HFF-Myc (cell line): Measurements from ENCODE around the gene MCM3AP.

Experiments
- DNase-seq: peaks from one replicate; pipeline ENCODE4 v3.0.0-alpha.2; 2011; ENCODE audit warnings: low read depth; ENCODE audit errors: extremely low read depth
- H3K4me3 ChIP-seq: replicated peaks from 2 replicates; pipeline ENCODE4 v1.5.1; 2011; ENCODE audit warnings: low read depth, mild to moderate bottlenecking, control low read depth, low read length
- TF ChIP-seq, protein P1 (sequence below): IDR thresholded peaks from 2 replicates; pipeline ENCODE4 v1.5.1; 2012; ENCODE audit warnings: mild to moderate bottlenecking, low read depth, low read length, control low read depth; ENCODE audit errors: missing control alignments

MCM3AP gene

DNA sequence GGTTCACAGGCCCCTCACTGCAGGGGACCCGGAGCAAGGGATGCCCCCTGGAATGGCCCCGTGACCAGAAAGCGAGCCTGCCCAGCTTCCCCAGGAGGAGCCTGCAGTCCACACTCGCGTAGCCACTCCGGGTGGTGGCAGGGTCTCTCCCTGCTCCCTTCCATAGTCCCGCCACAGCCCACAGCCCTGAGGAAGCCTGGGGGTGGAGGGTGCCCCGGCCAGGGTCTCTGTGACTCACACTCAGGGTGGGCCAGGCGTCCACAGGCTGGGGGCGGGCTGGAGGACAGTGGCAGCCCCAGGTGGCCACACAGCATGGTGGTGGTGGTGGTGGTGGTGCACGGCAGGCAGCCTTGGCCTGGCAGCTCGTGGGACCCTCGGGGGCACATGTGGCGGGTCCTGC, 16.3 kb upstream of the MCM3AP start:
- no peak for DNase-seq
- TF ChIP-seq, protein P1, sequence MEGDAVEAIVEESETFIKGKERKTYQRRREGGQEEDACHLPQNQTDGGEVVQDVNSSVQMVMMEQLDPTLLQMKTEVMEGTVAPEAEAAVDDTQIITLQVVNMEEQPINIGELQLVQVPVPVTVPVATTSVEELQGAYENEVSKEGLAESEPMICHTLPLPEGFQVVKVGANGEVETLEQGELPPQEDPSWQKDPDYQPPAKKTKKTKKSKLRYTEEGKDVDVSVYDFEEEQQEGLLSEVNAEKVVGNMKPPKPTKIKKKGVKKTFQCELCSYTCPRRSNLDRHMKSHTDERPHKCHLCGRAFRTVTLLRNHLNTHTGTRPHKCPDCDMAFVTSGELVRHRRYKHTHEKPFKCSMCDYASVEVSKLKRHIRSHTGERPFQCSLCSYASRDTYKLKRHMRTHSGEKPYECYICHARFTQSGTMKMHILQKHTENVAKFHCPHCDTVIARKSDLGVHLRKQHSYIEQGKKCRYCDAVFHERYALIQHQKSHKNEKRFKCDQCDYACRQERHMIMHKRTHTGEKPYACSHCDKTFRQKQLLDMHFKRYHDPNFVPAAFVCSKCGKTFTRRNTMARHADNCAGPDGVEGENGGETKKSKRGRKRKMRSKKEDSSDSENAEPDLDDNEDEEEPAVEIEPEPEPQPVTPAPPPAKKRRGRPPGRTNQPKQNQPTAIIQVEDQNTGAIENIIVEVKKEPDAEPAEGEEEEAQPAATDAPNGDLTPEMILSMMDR, result no peak
- H3K4me3 ChIP-seq, result no peak overlapping the region

DNA sequence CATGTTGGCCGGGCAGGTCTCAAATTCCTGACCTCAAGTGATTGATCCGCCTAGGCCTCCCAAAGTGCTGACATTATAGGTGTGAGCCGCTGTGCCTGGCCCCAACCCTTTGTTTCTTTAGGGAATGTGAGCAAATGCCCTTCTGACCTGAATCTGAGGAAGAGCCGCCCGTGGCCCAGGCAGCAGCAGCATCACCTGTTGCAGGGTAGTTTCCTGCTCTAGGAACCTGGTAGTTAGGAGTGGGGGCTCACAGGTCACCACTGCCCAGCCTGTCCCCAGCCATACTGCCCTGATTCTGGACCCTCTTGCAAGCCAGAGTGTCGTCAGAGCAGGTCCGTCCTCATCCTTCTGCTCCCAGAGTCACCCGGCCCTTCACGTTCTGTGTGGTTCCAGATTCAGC, 13.8 kb upstream of the MCM3AP start:
- TF ChIP-seq, protein P1, result no peak
- DNase-seq, result no peak
- no peak overlapping the region for H3K4me3 ChIP-seq

DNA sequence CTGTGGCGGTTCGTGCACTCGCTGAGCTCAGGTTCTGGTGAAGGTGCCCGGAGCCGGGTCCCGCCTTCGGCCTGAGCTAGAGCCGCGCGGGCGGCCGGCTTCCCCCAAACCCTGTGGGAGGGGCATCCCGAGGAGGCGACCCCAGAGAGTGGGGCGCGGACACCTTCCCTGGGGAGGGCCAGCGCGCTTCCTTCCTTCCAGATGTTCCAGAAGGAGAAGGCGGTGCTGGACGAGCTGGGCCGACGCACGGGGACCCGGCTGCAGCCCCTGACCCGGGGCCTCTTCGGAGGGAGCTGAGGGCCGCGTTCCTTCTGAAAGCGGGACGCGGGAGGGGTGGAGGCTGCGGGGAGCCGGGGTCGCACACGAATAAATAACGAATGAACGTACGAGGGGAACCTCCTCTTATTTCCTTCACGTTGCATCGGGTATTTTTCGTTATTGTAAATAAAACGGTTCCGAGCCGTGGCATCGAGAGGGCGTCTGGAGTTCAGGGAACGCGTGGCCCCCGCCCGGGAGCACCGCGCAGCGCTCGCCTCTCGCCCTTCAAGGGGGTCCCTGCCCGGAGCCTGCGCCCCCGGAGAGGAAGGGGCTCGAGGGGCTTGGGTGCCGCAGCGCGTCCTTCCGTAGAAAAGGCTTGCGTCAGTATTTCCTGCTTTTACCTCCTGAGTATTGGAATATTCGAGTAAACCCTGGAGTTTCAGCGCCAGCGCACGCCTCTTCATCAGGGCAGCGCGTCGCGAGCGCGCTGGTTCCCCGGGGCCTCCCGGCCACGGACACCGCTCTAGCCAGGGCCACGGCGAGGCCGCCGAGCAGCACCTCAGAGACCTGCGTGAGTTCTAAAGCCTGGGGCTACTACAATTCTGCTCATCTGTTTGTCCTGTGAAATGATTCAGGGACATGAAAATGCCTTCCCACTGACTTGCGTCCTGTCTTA, 12.2 kb upstream of the MCM3AP start:
- TF ChIP-seq, protein P1, result no peak
- no peak overlapping the region for H3K4me3 ChIP-seq
- no peak for DNase-seq

DNA sequence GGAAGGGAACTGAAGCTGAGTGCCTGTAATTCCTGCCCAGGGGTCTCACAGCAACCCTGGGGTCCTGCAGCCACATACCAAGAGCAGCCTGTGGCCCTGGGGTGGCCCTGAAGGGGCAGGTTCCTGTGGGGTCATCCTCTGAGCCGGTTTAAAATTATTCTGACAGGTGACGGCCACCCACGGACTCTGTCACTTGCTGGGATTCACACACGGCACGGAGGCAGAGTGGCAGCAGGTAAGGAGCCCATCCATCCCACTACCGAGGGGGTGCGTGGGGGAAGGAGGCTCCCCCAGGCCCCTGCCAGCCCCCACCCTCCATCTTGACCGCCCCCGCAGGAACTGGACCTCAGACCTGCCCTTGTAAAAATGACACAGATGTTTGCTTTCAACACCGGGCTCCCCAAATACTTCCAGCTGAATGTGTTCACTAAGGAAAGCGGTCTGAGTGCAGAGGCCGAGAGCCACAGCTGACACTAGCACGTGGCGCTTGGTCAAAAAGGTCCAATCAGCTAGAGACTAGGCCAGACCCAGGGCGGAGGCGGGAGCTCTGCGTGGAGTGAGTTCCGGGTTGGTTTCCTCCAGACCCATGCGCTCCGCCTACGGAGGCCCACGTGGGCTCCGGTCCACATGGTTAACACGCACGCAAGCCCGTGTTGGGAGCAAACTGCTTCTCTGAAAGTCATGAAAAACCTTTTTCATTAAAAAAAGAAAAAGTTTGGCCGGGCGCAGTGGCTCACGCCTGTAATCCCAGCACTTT, 10.8 kb upstream of the MCM3AP start:
- peak overlapping the region; percentile 31 for H3K4me3 ChIP-seq
- peak; percentile 95 for DNase-seq
- TF ChIP-seq, protein P1, result no peak

DNA sequence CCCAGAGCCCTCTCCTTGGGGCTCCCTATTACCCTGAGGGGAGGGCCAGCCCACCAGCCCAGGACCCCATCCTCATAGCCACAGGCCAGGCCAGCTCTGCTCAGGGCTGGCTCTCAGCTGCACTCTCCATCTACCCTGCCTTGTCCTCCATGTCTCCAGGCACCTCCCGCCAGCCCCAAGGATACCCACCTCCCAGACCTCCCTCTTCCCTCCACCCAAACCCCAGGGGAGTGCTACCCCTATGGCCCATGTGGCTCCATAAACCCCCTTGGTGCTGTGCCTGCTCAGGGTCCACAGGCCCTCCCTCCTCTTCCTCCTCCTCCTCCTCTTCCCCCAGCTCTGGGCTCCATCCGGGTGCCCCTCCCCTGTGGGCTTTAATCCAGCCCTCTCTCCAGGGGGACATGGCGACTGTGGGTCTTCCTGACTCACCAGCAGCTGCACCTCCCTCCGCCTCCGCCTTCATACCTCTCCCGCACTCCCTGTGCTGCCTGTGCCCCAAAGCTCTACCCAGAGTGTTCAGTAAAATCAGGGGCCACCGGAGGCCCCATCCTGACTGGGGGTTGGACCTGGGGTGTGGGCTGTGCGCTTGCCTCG, 9.9 kb upstream of the MCM3AP start:
- TF ChIP-seq, protein P1, result no peak
- DNase-seq, result peak; percentile 73
- no peak overlapping the region for H3K4me3 ChIP-seq

DNA sequence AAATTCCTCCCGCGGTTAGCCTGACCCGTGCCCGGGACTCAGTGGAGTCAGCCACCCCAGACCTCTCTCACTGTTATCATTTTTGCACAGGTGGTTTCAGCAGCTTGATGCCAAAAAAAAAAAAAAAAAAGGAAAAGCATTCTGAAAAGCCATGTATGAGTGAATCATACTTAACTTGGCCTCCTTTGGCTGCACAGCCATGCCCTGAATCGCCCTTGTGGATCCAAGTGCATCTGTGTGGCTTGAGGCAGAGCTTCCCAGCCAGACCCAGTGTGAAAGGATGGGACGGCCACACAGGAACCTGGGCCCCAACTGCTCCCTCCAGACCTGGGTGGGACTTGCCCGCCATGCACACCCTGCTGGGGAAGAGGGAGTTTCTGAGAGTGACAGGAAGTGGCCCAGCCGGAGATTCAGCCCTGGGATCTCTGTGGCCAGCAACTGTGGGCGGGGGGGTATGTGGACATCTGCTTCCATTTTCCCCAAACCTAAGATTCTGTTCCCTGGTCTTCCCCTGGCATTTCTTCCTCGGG, 9.3 kb upstream of the MCM3AP start:
- no peak overlapping the region for H3K4me3 ChIP-seq
- TF ChIP-seq, protein P1, result no peak
- peak; percentile 48 for DNase-seq
